ENCODE measurements around the gene ZNF808.
"Not testable (repeated sequence)": the region's sequence is repeated elsewhere in the genome, so short reads cannot be mapped to it uniquely, and the experiment has no call there.

ZNF808 gene

GRCh38 chr19:52536448-52536800 lies 9.0 kb downstream of the ZNF808 start:
- peak; percentile 65 for DNase-seq

- peak; percentile 44 for DNase-seq
Observed at GRCh38 chr19:52538815-52539214, 11.3 kb downstream of the ZNF808 start.

- not testable (repeated sequence) for DNase-seq
Observed at GRCh38 chr19:52541176-52541575, 13.7 kb downstream of the ZNF808 start.

GRCh38 chr19:52541608-52542007 lies 14.1 kb downstream of the ZNF808 start:
- no peak for DNase-seq

- DNase-seq: not testable (repeated sequence)
Observed at GRCh38 chr19:52542541-52542940, 15.1 kb downstream of the ZNF808 start.

GRCh38 chr19:52542984-52543664 lies 15.7 kb downstream of the ZNF808 start:
- peak; percentile 34 for DNase-seq

GRCh38 chr19:52554216-52554971 lies 26.9 kb downstream of the ZNF808 start:
- DNase-seq: no peak

GRCh38 chr19:52557231-52557995 lies 29.9 kb downstream of the ZNF808 start:
- DNase-seq: no peak

- not testable (repeated sequence) for DNase-seq
Observed at GRCh38 chr19:52558732-52559445, 31.4 kb downstream of the ZNF808 start.

- DNase-seq: not testable (repeated sequence)
Observed at GRCh38 chr19:52561611-52562010, 34.1 kb downstream of the ZNF808 start.

- no peak for DNase-seq
Observed at GRCh38 chr19:52566121-52566520, 38.7 kb downstream of the ZNF808 start.

GRCh38 chr19:52566588-52566987 lies 39.1 kb downstream of the ZNF808 start:
- DNase-seq: no peak

- no peak for DNase-seq
Observed at GRCh38 chr19:52567921-52568320, 40.5 kb downstream of the ZNF808 start.

- not testable (repeated sequence) for DNase-seq
Observed at GRCh38 chr19:52569638-52569999, 42.2 kb downstream of the ZNF808 start.

GRCh38 chr19:52570000-52570861 lies 42.8 kb downstream of the ZNF808 start, which contains the start of gene ZNF701:
Gene ZNF701 (plus strand): TSS chr19:52570287. CDS start chr19:52574148, 3,861 bp downstream.
- peak; percentile 94 for DNase-seq

- DNase-seq: no peak
Observed at GRCh38 chr19:52584736-52585440, 57.4 kb downstream of the ZNF808 start.

- no peak for DNase-seq
Observed at GRCh38 chr19:52585604-52586003, 58.1 kb downstream of the ZNF808 start.

GRCh38 chr19:52590728-52591127 lies 63.3 kb downstream of the ZNF808 start:
- no peak for DNase-seq

- DNase-seq: no peak
Observed at GRCh38 chr19:52592301-52592700, 64.8 kb downstream of the ZNF808 start.

GRCh38 chr19:52593441-52593840 lies 66.0 kb downstream of the ZNF808 start:
- DNase-seq: not testable (repeated sequence)

GRCh38 chr19:52599241-52599640 lies 71.8 kb downstream of the ZNF808 start:
- DNase-seq: no peak
